Endothelial cell (in vitro differentiated cells): ENCODE measurements around the gene TEX30. TPM values are rescaled to one million over a fixed set of nuclear protein-coding genes. Genes with fewer than 3 reads are reported as not detected.

Experiments
- DNase-seq: peaks from one replicate; pipeline ENCODE4 v3.0.0; 2021; ENCODE audit warnings: low spot score
- H3K27ac Mint-ChIP-seq: one replicate; pipeline ENCODE4 v1.8.0; 2021; ENCODE audit warnings: mixed read lengths, inconsistent platforms; ENCODE audit not compliant: unreplicated experiment
- H3K27me3 Mint-ChIP-seq: one replicate; pipeline ENCODE4 v1.8.0; 2021; ENCODE audit warnings: mild to moderate bottlenecking, moderate library complexity, mixed read lengths, inconsistent platforms; ENCODE audit not compliant: unreplicated experiment
- H3K36me3 Mint-ChIP-seq: one replicate; pipeline ENCODE4 v1.8.0; 2021; ENCODE audit warnings: mild to moderate bottlenecking, low read depth, mixed read lengths, inconsistent platforms; ENCODE audit not compliant: unreplicated experiment
- H3K4me1 Mint-ChIP-seq: one replicate; pipeline ENCODE4 v1.8.0; 2021; ENCODE audit warnings: mild to moderate bottlenecking, mixed read lengths, inconsistent platforms; ENCODE audit not compliant: unreplicated experiment
- H3K4me3 Mint-ChIP-seq: one replicate; pipeline ENCODE4 v1.8.0; 2021; ENCODE audit warnings: mild to moderate bottlenecking, mixed read lengths, inconsistent platforms; ENCODE audit not compliant: unreplicated experiment
- H3K9me3 Mint-ChIP-seq: one replicate; pipeline ENCODE4 v1.8.0; 2021; ENCODE audit warnings: mixed read lengths, inconsistent platforms; ENCODE audit not compliant: unreplicated experiment
- CTCF ChIP-seq: fragments of 200-600 bp; sonication (generic); IDR thresholded peaks from one replicate; pipeline ENCODE4 v1.5.0; 2021; ENCODE audit warnings: antibody characterized with exemption; ENCODE audit not compliant: unreplicated experiment
- total RNA-seq: library from RNA; stranded (reverse); fragmentation: NEBNext Ultra II Directional; extraction: Animal tissue kit (Norgen Biotek cat#: 25700); gene quantifications from one replicate; pipeline ENCODE4 v1.2.1, GENCODE V29; 2021; ENCODE audit not compliant: unreplicated experiment

TEX30 gene
- total RNA-seq, 1 donor from 2014 or later: 10.5 TPM

- H3K4me3 Mint-ChIP-seq: peak overlapping the region; percentile 89
- peaks cover 9% of the 10 kb centered on the region for H3K27me3 Mint-ChIP-seq
- no peaks in the 10 kb centered on the region for H3K9me3 Mint-ChIP-seq
- H3K27ac Mint-ChIP-seq: no peak overlapping the region
- peak; percentile 79 for TF ChIP-seq CTCF
- peak; percentile 91 for DNase-seq
- H3K4me1 Mint-ChIP-seq: no peaks in the 10 kb centered on the region
- H3K36me3 Mint-ChIP-seq: no peaks in the 10 kb centered on the region
These were observed 26.8 kb upstream of the TEX30 start for GRCh38 chr13:102800145-102801041.

- Mint-ChIP-seq H3K36me3 (no peaks in the 10 kb centered on the region), H3K4me1 (no peaks in the 10 kb centered on the region), H3K27me3 (peaks cover 9% of the 10 kb centered on the region), H3K9me3 (no peaks in the 10 kb centered on the region), H3K27ac (no peak overlapping the region), H3K4me3 (peak overlapping the region; percentile 97)
- no peak for TF ChIP-seq CTCF
- peak; percentile 48 for DNase-seq
These were observed 26.0 kb upstream of the TEX30 start for GRCh38 chr13:102799426-102800144.

GRCh38 chr13:102798581-102799425, 25.2 kb upstream of the TEX30 start, which contains the start of the genes BIVM and POGLUT2:
Gene BIVM, plus strand, starts transcription at chr13:102799119. Its CDS starts 8,149 bp downstream, at chr13:102807268.
Gene POGLUT2, minus strand, starts transcription at chr13:102798976. Its CDS starts 306 bp downstream, at chr13:102798670.
- H3K27ac Mint-ChIP-seq: no peak within 1 kb of the TSS
- no peaks in the 10 kb centered on the region for H3K9me3 Mint-ChIP-seq
- peak; percentile 82 for DNase-seq
- no peaks in the 10 kb centered on the region for H3K4me1 Mint-ChIP-seq
- peaks cover 9% of the 10 kb centered on the region for H3K27me3 Mint-ChIP-seq
- TF ChIP-seq CTCF: no peak
- H3K36me3 Mint-ChIP-seq: no peaks in the 10 kb centered on the region
- peak within 1 kb of the TSS; percentile 97 for H3K4me3 Mint-ChIP-seq

GRCh38 chr13:102793611-102794355, 20.2 kb upstream of the TEX30 start:
- H3K9me3 Mint-ChIP-seq: no peaks in the 10 kb centered on the region
- H3K4me1 Mint-ChIP-seq: no peaks in the 10 kb centered on the region
- peaks cover 11% of the 10 kb centered on the region for H3K36me3 Mint-ChIP-seq
- DNase-seq: no peak
- H3K27me3 Mint-ChIP-seq: no peaks in the 10 kb centered on the region
- TF ChIP-seq CTCF: no peak
- H3K27ac Mint-ChIP-seq: no peak overlapping the region
- no peak overlapping the region for H3K4me3 Mint-ChIP-seq
